Psoas muscle (tissue), 8 donors: Measurements from ENCODE around the gene ZNF556. TPM values are rescaled to one million over a fixed set of nuclear protein-coding genes. Genes with fewer than 3 reads are reported as not detected.
"Not testable (repeated sequence)": the region's sequence is repeated elsewhere in the genome, so short reads cannot be mapped to it uniquely, and the experiment has no call there.

ENCODE experiments used
- ATAC-seq, 4 donors: fragments of 200-7000 bp; cut with Tn5 transposase; one replicate each; pipeline ENCODE4 v1.9.1; 2020; ENCODE audit warnings: moderate library complexity in 3 of 4, mild to moderate bottlenecking in 2 of 4
- DNase-seq, 2 donors: peaks; one replicate each; pipeline ENCODE4 v3.0.0-alpha.2; 2020
- H3K27ac ChIP-seq: fragments of 200-600 bp; one replicate; pipeline ENCODE4 v1.8.0; 2022
- H3K27me3 ChIP-seq, 3 donors: fragments of 200-600 bp in 1 of 3; one replicate each; pipeline versions ENCODE4 v1.6.1 to v1.8.0; 2013 to 2022; ENCODE audit warnings: low read length in 2 of 3, mild to moderate bottlenecking in 2 of 3, moderate library complexity in 1 of 3; ENCODE audit not compliant: insufficient read depth in 3 of 3
- H3K36me3 ChIP-seq, 2 donors: fragments of 200-600 bp in 1 of 2; one replicate each; pipeline versions ENCODE4 v1.6.1 to v1.8.0; 2013 to 2022; ENCODE audit warnings: low read depth in 1 of 2, mild to moderate bottlenecking in 1 of 2, moderate library complexity in 1 of 2; ENCODE audit not compliant: insufficient read depth in 1 of 2
- H3K4me1 ChIP-seq: fragments of 200-600 bp; one replicate; pipeline ENCODE4 v1.8.0; 2022
- H3K4me3 ChIP-seq: fragments of 200-600 bp; one replicate; pipeline ENCODE4 v1.8.0; 2022; ENCODE audit warnings: mild to moderate bottlenecking
- H3K9me3 ChIP-seq: fragments of 200-600 bp; one replicate; pipeline ENCODE4 v1.8.0; 2022
- WGBS, 3 donors: extraction: QIAGEN DNeasy Blood & Tissue Kit; methylation state at CpG; one replicate each; pipeline versions ENCODE4 v1.1.6 to v1.1.7; 2013; 5-methylcytosine and 5-hydroxymethylcytosine counted together
- intact Hi-C, 2 donors: fragments of 100-400 bp; cut with DNase I; formaldehyde crosslinking; loops; one replicate each; pipeline versions ENCODE4 v1.11.0 to v1.14.2; 2022
- polyA plus RNA-seq, 3 donors: library from polyadenylated mRNA; stranded (reverse); fragments of 200-250 nt; gene quantifications; one replicate each; pipeline ENCODE4 v1.2.3, GENCODE V29; 2013
- total RNA-seq, 4 donors: library from RNA; stranded (reverse); fragmentation: NEBNext Ultra II Directional in 2 of 4; extraction: Animal tissue kit (Norgen Biotek cat#: 25700) in 2 of 4; gene quantifications; one replicate each; pipeline versions ENCODE4 v1.2.1 to v1.2.4, GENCODE V29; 2021 to 2023
- TF ChIP-seq, protein P1 (sequence below): fragments of 200-600 bp; IDR thresholded peaks from one replicate; pipeline ENCODE4 v1.8.0; 2022; ENCODE audit warnings: antibody characterized with exemption
- donor health status: healthy with polysubstance abuse.
- donor health status: DM: no; HTN: no; CAD: no; lungs with moderate emphysema.
- donor health status: Bipolar disorder and iron deficiency.
- donor health status: healthy.
- donor health status: DM: yes; HTN: yes; CAD: no.
- donor health status: DM: no; HTN: no; CAD: no.
- donor health status: DM: no; HTN: no; CAD: no.
- donor health status: DM: yes; HTN: yes; CAD: no.

Gene ZNF556
- total and polyA plus RNA-seq, 7 donors: 0.24 to 15.6 (median 0.79) TPM

DNA sequence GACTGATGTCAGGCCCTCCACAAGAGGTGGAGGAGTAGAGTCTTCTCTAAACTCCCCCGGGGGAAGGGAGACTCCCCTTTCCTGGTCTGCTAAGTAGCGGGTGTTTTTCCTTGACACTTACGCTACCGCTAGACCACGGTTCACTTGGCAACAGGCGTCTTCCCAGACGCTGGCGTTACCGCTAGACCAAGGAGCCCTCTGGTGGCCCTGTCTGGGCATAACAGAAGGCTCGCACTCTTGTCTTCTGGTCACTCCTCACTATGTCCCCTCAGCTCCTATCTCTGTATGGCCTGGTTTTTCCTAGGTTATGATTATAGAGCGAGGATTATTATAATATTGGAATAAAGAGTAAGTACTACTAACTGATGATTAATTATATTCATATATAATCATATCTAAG, 5.0 kb downstream of the ZNF556 start:
- ATAC-seq, intact Hi-C loops, H3K36me3 ChIP-seq, H3K4me3 ChIP-seq, H3K4me1 ChIP-seq, DNase-seq, H3K27me3 ChIP-seq, H3K27ac ChIP-seq: not testable (repeated sequence)
- TF ChIP-seq, protein P1, sequence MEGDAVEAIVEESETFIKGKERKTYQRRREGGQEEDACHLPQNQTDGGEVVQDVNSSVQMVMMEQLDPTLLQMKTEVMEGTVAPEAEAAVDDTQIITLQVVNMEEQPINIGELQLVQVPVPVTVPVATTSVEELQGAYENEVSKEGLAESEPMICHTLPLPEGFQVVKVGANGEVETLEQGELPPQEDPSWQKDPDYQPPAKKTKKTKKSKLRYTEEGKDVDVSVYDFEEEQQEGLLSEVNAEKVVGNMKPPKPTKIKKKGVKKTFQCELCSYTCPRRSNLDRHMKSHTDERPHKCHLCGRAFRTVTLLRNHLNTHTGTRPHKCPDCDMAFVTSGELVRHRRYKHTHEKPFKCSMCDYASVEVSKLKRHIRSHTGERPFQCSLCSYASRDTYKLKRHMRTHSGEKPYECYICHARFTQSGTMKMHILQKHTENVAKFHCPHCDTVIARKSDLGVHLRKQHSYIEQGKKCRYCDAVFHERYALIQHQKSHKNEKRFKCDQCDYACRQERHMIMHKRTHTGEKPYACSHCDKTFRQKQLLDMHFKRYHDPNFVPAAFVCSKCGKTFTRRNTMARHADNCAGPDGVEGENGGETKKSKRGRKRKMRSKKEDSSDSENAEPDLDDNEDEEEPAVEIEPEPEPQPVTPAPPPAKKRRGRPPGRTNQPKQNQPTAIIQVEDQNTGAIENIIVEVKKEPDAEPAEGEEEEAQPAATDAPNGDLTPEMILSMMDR: peak; percentile 7
- peaks cover 16% of the 10 kb centered on the region for H3K9me3 ChIP-seq
- WGBS, 3 donors: 46 to 55% (median 48%) methylated on average over 2 to 10 of the region's 11 CpGs

DNA sequence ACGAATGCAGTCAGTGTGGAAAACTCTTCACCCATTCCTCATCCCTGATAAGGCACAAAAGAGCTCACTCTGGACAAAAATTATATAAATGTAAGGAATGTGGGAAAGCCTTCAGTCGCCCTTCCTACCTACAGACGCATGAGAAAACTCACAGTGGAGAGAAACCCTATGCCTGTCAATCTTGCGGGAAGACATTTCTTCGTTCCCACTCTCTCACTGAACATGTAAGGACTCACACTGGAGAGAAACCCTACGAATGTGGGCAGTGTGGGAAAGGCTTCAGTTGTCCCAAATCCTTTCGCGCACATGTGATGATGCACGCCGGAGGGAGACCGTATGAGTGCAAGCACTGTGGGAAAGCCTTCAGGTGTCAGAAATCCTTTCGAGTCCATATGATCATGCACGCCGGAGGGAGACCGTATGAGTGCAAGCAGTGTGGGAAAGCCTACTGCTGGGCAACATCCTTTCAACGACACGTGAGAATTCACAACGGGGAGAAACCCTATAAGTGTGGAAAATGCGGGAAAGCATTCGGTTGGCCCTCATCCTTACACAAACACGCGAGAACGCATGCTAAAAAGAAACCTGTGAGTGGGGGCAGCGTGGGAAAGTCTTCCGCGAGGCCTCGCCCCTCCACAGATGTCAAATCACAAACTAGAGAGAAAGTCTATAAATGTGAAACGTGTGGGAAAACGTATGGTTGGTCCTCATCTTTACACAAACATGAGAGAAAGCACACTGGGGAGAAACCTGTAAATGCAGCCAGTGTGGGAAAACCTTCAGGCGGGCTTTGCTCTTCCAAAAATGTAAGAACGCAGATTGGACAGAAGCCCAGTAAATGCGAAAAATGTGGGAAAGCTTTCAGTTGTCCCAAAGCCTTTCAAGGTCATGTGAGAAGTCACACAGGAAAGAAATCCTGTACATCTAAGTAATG, 10.5 kb downstream of the ZNF556 start:
- 90 to 92% (median 91%) methylated on average over 32 of the region's 32 CpGs for WGBS, 3 donors
- DNase-seq (no peak), ATAC-seq (no peak)
- intact Hi-C loops: no loop called here
- H3K27me3 ChIP-seq: no peaks in the 10 kb centered on the region
- peaks cover 35% of the 10 kb centered on the region for H3K9me3 ChIP-seq
- no peaks in the 10 kb centered on the region for H3K4me1 ChIP-seq
- TF ChIP-seq, protein P1: no peak
- no peak overlapping the region for H3K4me3 ChIP-seq
- H3K36me3 ChIP-seq: peaks cover 0 to 9% of the 10 kb centered on the region in 2 donors
- no peak overlapping the region for H3K27ac ChIP-seq

DNA sequence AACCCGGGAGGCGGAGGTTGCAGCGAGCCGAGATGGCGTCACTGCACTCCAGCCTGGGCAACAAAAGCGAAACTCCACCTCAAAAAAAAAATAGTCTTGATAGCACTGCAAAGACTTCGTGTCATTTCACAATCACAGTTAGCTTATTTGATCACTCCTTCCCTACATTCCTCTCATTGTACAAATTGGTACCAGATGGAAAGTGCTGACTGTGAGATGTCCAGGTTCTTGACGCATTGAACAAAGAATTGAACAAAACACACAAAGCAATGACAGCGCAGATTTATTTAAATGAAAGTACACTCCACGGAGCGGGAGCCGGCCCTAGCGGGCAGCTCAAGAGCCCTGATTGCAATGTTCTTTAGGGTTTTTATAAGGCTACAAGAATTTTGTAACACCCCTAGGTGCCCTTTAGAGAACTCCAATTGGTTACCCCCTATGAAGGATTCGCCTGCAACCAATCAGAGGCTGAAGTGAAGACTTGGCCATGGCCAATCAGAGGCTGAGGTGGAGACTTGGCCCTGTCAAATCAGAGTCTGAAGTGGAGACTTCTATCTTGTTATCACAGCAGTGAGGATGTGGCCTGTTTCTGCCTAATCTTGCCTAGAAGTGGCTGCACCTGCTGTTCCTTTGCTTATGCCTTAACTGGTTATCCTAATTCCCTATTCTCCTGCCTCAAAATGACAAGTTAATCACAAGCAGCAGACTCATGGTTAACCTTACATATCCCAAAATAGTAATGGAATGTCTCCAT, 16.7 kb downstream of the ZNF556 start:
- DNase-seq: no peak
- peaks cover 3% of the 10 kb centered on the region for H3K9me3 ChIP-seq
- H3K4me3 ChIP-seq: no peak overlapping the region
- no peaks in the 10 kb centered on the region for H3K4me1 ChIP-seq
- no peak for ATAC-seq
- WGBS, 3 donors: 86 to 90% (median 86%) methylated on average over 14 of the region's 14 CpGs
- H3K36me3 ChIP-seq: no peaks in the 10 kb centered on the region
- TF ChIP-seq, protein P1: no peak
- H3K27me3 ChIP-seq: no peaks in the 10 kb centered on the region
- intact Hi-C loops: no loop called here
- no peak overlapping the region for H3K27ac ChIP-seq

DNA sequence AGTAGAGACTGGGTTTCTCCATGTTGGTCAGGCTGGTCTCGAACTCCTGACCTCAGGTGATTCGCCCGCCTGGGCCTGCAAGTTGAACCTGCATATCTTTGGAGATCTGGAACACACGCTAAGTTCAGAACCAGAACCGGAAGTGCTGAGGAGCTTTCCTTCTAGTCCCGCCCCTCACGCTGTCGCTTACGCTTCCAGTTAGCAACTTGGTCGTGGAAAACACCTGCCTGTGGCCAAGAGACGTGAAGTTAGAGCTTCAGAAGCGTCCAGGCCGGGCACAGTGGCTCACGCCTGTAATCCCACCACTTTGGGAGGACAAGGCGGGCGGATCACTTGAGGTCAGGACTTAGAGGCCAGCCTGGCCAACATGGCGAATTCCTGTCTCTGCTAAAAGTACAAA, 18.6 kb downstream of the ZNF556 start:
- no peak overlapping the region for H3K4me3 ChIP-seq
- H3K27ac ChIP-seq: no peak overlapping the region
- intact Hi-C loops: loop anchor here (2.0 to 5.0 kb wide), 2 partner anchors 277 kb away; no protein-coding TSS in a partner anchor
- H3K4me1 ChIP-seq: no peaks in the 10 kb centered on the region
- TF ChIP-seq, protein P1: no peak
- no peaks in the 10 kb centered on the region for H3K36me3 ChIP-seq
- ATAC-seq: no peak
- 83 to 84% (median 83%) methylated on average over 17 of the region's 17 CpGs for WGBS, 3 donors
- DNase-seq: no peak
- no peaks in the 10 kb centered on the region for H3K27me3 ChIP-seq
- H3K9me3 ChIP-seq: no peaks in the 10 kb centered on the region
